SK-N-SH treated with all-trans-retinoic acid at 6 μM for 48 hours (cell line): ENCODE data around the gene FRMD4B.

Experiments
- ATAC-seq: fragments of 200-7000 bp; cut with Tn5 transposase; 3 replicates; pipeline ENCODE4 v1.9.1; 2020; ENCODE audit warnings: mild to moderate bottlenecking, moderate library complexity
- ARNTL ChIP-seq: fragments of 450-650 bp; formaldehyde crosslinking; IDR thresholded peaks from 2 replicates; pipeline ENCODE4 v1.5.0; 2020; ENCODE audit warnings: low read depth, mild to moderate bottlenecking, moderate library complexity, borderline replicate concordance
- BACH2 ChIP-seq: fragments of 250-450 bp; sonication (Bioruptor Pico); IDR thresholded peaks from 2 replicates; pipeline ENCODE4 v1.9.0; 2021; ENCODE audit warnings: mild to moderate bottlenecking, borderline replicate concordance
- CSDC2 ChIP-seq: fragments of 250-450 bp; sonication (Bioruptor Pico); IDR thresholded peaks from 2 replicates; pipeline ENCODE4 v1.5.0; 2020; ENCODE audit warnings: mild to moderate bottlenecking, moderate library complexity
- CSRNP3 ChIP-seq: fragments of 250-450 bp; sonication (Bioruptor Pico); IDR thresholded peaks from 2 replicates; pipeline ENCODE4 v1.5.1; 2021; ENCODE audit warnings: mild to moderate bottlenecking, moderate library complexity
- ESRRG ChIP-seq: fragments of 250-450 bp; sonication (Bioruptor Pico); IDR thresholded peaks from 2 replicates; pipeline ENCODE4 v1.6.1; 2021; ENCODE audit warnings: mild to moderate bottlenecking
- GLIS3 ChIP-seq: fragments of 250-450 bp; sonication (Bioruptor Pico); IDR thresholded peaks from 2 replicates; pipeline ENCODE4 v1.5.0; 2020; ENCODE audit warnings: mild to moderate bottlenecking, moderate library complexity
- ISL1 ChIP-seq: fragments of 250-450 bp; sonication (Bioruptor Pico); IDR thresholded peaks from 2 replicates; pipeline ENCODE4 v2.1.2; 2022; ENCODE audit warnings: mild to moderate bottlenecking, moderate library complexity
- OSR1 ChIP-seq: fragments of 250-450 bp; sonication (Bioruptor Pico); IDR thresholded peaks from 2 replicates; pipeline ENCODE4 v1.8.0; 2022; ENCODE audit warnings: moderate library complexity, mild to moderate bottlenecking, inconsistent platforms
- PATZ1 ChIP-seq: fragments of 250-450 bp; sonication (Bioruptor Pico); IDR thresholded peaks from 2 replicates; pipeline ENCODE4 v1.8.0; 2020; ENCODE audit warnings: mild to moderate bottlenecking, moderate library complexity, borderline replicate concordance
- POU6F1 ChIP-seq: fragments of 250-450 bp; sonication (Bioruptor Pico); IDR thresholded peaks from 2 replicates; pipeline ENCODE4 v1.8.0; 2021; ENCODE audit warnings: low read depth, mild to moderate bottlenecking, moderate library complexity, borderline replicate concordance
- PPARA ChIP-seq: fragments of 250-450 bp; sonication (Bioruptor Pico); IDR thresholded peaks from 2 replicates; pipeline ENCODE4 v1.5.0; 2020; ENCODE audit warnings: mild to moderate bottlenecking, borderline replicate concordance
- RARB ChIP-seq: fragments of 250-450 bp; sonication (Bioruptor Pico); IDR thresholded peaks from 2 replicates; pipeline ENCODE4 v1.8.0; 2021; ENCODE audit warnings: mild to moderate bottlenecking, moderate library complexity
- SNAI2 ChIP-seq: fragments of 250-450 bp; sonication (Bioruptor Pico); IDR thresholded peaks from 2 replicates; pipeline ENCODE4 v1.5.0; 2020; ENCODE audit warnings: mild to moderate bottlenecking, moderate library complexity
- TOX ChIP-seq: fragments of 250-450 bp; sonication (Bioruptor Pico); IDR thresholded peaks from 2 replicates; pipeline ENCODE4 v1.8.0; 2021; ENCODE audit warnings: mild to moderate bottlenecking, moderate library complexity, borderline replicate concordance
- ZC3H10 ChIP-seq: fragments of 250-450 bp; sonication (Bioruptor Pico); IDR thresholded peaks from 2 replicates; pipeline ENCODE4 v1.5.1; 2021; ENCODE audit warnings: mild to moderate bottlenecking, moderate library complexity
- ZFP3 ChIP-seq: fragments of 250-450 bp; sonication (Bioruptor Pico); IDR thresholded peaks from 2 replicates; pipeline ENCODE4 v1.5.0; 2020; ENCODE audit warnings: mild to moderate bottlenecking, moderate library complexity
- ZFP30 ChIP-seq: fragments of 450-650 bp; formaldehyde crosslinking; IDR thresholded peaks from 2 replicates; pipeline ENCODE4 v1.5.0; 2022; ENCODE audit warnings: mild to moderate bottlenecking, moderate library complexity
- ZNF565 ChIP-seq: fragments of 450-650 bp; formaldehyde crosslinking; conservative IDR thresholded peaks from 2 replicates; pipeline ENCODE4 v1.5.0; 2020; ENCODE audit warnings: low read depth, mild to moderate bottlenecking, moderate library complexity
- ZNF70 ChIP-seq: fragments of 450-650 bp; formaldehyde crosslinking; IDR thresholded peaks from 2 replicates; pipeline ENCODE4 v1.5.0; 2020; ENCODE audit warnings: mild to moderate bottlenecking, moderate library complexity
- ZNF8 ChIP-seq: fragments of 450-650 bp; formaldehyde crosslinking; IDR thresholded peaks from 2 replicates; pipeline ENCODE4 v1.5.0; 2020; ENCODE audit warnings: mild to moderate bottlenecking, moderate library complexity
- TF ChIP-seq, protein P1 (sequence below): fragments of 250-450 bp; sonication (Bioruptor Pico); IDR thresholded peaks from 2 replicates; pipeline ENCODE4 v1.5.1; 2020; ENCODE audit warnings: low read depth, mild to moderate bottlenecking, moderate library complexity

The FRMD4B gene

DNA sequence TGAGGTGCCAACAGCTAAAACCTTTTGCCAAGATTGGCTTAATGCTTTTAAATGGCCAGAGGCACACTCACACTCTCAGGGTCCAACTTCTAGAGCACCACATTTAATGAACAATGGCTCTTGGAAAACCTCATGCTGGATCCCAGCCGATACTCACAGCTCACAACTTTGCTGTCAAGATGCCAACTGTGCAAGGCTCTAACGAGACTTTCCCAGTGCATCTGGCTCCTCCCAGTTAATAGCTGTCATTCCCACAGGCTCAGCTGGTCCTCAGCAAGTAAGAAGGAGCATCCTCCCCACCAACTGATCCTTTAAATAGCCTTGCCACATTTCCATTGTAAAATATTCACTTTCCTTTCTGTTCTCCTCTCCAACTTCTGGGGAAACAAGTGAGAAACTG, 20.3 kb upstream of the FRMD4B start:
- ATAC-seq = no peak
- TF ChIP-seq POU6F1 (CRISPR knock-in tag) (no peak), ZFP3 (CRISPR knock-in tag) (no peak), BACH2 (CRISPR knock-in tag) (no peak), ZFP30 (no peak), GLIS3 (CRISPR knock-in tag) (no peak), ISL1 (CRISPR knock-in tag) (no peak)

GRCh38 chr3:69405067-69405466, 19.2 kb upstream of the FRMD4B start:
- TF ChIP-seq ZNF565 = no peak
- TF ChIP-seq ARNTL (CRISPR knock-in tag) = no peak
- no peak for TF ChIP-seq CSDC2 (CRISPR knock-in tag)
- TF ChIP-seq ESRRG = no peak
- no peak for TF ChIP-seq ZNF8 (CRISPR knock-in tag)
- TF ChIP-seq PATZ1 = no peak
- TF ChIP-seq ISL1 (CRISPR knock-in tag) = no peak
- no peak for TF ChIP-seq SNAI2 (CRISPR knock-in tag)
- TF ChIP-seq ZFP3 (CRISPR knock-in tag) = no peak
- no peak for TF ChIP-seq PPARA (CRISPR knock-in tag)
- no peak for TF ChIP-seq TOX (CRISPR knock-in tag)
- TF ChIP-seq GLIS3 (CRISPR knock-in tag) = no peak
- TF ChIP-seq RARB = no peak
- TF ChIP-seq CSRNP3 (CRISPR knock-in tag) = no peak
- TF ChIP-seq BACH2 (CRISPR knock-in tag) = no peak
- TF ChIP-seq, protein P1, sequence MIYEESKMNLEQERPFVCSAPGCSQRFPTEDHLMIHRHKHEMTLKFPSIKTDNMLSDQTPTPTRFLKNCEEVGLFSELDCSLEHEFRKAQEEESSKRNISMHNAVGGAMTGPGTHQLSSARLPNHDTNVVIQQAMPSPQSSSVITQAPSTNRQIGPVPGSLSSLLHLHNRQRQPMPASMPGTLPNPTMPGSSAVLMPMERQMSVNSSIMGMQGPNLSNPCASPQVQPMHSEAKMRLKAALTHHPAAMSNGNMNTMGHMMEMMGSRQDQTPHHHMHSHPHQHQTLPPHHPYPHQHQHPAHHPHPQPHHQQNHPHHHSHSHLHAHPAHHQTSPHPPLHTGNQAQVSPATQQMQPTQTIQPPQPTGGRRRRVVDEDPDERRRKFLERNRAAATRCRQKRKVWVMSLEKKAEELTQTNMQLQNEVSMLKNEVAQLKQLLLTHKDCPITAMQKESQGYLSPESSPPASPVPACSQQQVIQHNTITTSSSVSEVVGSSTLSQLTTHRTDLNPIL (CRISPR knock-in tag) = no peak
- no peak for TF ChIP-seq OSR1 (CRISPR knock-in tag)
- TF ChIP-seq ZNF70 (CRISPR knock-in tag) = no peak
- no peak for ATAC-seq

DNA sequence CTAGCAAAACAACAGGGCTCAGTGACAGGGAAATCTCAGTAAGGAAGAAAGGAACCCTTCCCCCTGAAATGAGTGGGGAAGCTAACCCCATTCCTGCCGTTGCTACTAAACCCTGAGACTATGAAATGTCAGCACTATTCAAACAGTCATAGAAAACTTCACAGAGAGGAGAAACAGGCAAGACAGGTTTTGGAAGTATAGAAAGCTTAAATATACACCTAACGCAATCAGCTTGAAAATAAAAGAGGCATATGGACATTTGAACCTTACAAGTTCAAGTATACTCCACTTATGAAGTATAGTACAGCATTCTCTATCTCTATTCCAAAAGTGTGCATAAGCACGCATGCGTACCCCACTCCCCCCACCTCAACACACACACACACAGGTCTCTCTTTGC, 17.6 kb upstream of the FRMD4B start:
- TF ChIP-seq ZNF8 (CRISPR knock-in tag) (no peak), ZNF70 (CRISPR knock-in tag) (no peak), CSRNP3 (CRISPR knock-in tag) (no peak), SNAI2 (CRISPR knock-in tag) (no peak), ZC3H10 (no peak), ISL1 (CRISPR knock-in tag) (no peak), ZFP3 (CRISPR knock-in tag) (no peak)
- ATAC-seq = no peak

- no peak for ATAC-seq
- no peak for TF ChIP-seq SNAI2 (CRISPR knock-in tag)
- no peak for TF ChIP-seq ZFP30
- TF ChIP-seq BACH2 (CRISPR knock-in tag) = no peak
- TF ChIP-seq GLIS3 (CRISPR knock-in tag) = no peak
- no peak for TF ChIP-seq POU6F1 (CRISPR knock-in tag)
- no peak for TF ChIP-seq ZC3H10
- TF ChIP-seq ZNF565 = no peak
- TF ChIP-seq CSRNP3 (CRISPR knock-in tag) = no peak
- no peak for TF ChIP-seq ESRRG
- TF ChIP-seq, protein P1 (CRISPR knock-in tag) = no peak
- TF ChIP-seq CSDC2 (CRISPR knock-in tag) = no peak
- TF ChIP-seq TOX (CRISPR knock-in tag) = no peak
- TF ChIP-seq ISL1 (CRISPR knock-in tag) = no peak
- TF ChIP-seq OSR1 (CRISPR knock-in tag) = no peak
- no peak for TF ChIP-seq PPARA (CRISPR knock-in tag)
- TF ChIP-seq ZNF8 (CRISPR knock-in tag) = no peak
Measured at GRCh38 chr3:69400683-69401082, 14.8 kb upstream of the FRMD4B start.
